MM.1S (cell line): ENCODE results near the gene ATF1.

Experiments used
- CTCF ChIP-seq: fragments of 300-600 bp; sonication (generic); IDR thresholded peaks from 2 replicates; pipeline ENCODE4 v1.5.1; 2016; ENCODE audit warnings: antibody characterized with exemption, low read length, mixed read lengths
- EZH2 ChIP-seq: fragments of 300-600 bp; sonication (generic); optimal IDR thresholded peaks from 2 replicates; pipeline ENCODE3; 2017; ENCODE audit warnings: low read depth, mild to moderate bottlenecking, antibody characterized with exemption, low read length, mixed read lengths
- EZH2phosphoT487 ChIP-seq: fragments of 300-600 bp; sonication (generic); IDR thresholded peaks from 2 replicates; pipeline ENCODE4 v1.6.1; 2018; ENCODE audit warnings: antibody characterized with exemption, low read length

GRCh38 chr12:50799908-50800307 is 36.0 kb downstream of the ATF1 start:
- TF ChIP-seq CTCF (no peak), EZH2phosphoT487 (no peak), EZH2 (no peak)
